ENCODE data around the gene RIOK2.

RIOK2 gene

GRCh38 chr5:97125125-97125683 is 57.8 kb downstream of the RIOK2 start:
- DNase-seq (ENCODE audit: low read depth in 2 of 2) = no peak

- no peak for DNase-seq (ENCODE audit: low read depth in 2 of 2)
Observed at GRCh38 chr5:97124335-97124734, 58.7 kb downstream of the RIOK2 start.

DNA sequence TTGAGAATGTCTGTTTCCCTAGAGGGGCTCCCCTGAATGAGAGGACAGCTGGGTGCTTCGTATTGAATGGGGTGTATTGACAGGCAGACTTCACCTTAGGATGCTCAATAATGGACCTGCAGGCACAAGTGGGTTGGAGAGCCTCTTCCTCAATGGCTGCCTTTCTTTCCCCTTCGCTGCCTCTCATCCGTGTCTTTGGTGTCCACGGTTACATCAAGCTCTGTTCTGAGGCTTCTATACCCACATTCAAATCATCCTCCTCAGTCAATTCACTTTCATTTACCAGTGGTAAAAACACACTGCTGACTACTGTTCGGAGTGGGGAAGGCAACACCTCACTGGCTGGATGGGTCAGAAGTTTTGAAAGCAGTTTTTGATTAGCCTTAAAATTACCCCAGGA is 61.2 kb downstream of the RIOK2 start:
- DNase-seq (ENCODE audit: low read depth in 2 of 2) = no peak

- no peak for DNase-seq (ENCODE audit: low read depth in 2 of 2)
Observed at GRCh38 chr5:97120195-97120594, 62.9 kb downstream of the RIOK2 start.

- no peak for DNase-seq (ENCODE audit: low read depth in 2 of 2)
Observed at GRCh38 chr5:97119007-97119390, 64.0 kb downstream of the RIOK2 start.

DNA sequence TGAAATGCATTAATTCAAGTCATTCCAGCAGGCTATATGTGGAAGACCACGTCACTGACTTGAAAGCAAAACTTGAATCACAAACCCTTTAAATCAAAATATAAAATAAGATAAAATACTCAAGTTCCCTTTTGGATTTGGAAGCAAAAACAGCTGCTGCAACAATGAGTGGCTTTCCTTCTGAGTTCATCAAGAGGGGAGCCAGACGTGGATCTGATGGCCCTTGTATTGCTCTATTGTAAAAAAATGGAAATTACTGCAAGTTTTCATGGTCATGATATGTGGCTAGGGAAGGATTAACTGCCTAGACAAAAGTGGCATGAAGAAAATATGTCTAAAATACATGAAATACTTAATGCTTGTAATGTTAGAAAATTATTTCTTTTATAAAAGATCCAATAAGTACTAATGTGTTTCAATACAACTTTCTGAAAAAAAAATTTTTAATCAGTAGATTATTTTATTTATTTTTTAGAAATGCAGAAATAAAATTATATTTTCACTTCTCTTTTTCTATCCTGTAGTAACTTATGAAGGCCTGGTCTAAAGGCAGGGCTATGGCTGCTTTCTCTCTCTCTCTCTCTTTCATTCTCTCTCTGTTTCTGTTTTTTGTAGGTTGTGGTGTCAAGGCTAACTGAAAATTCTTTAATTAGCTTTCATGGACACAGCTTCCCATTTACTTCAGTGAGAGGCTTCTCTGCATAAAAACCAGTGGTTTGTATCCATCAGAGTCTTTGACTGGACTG is 64.6 kb downstream of the RIOK2 start:
- DNase-seq (ENCODE audit: low read depth in 2 of 2) = no peak

DNA sequence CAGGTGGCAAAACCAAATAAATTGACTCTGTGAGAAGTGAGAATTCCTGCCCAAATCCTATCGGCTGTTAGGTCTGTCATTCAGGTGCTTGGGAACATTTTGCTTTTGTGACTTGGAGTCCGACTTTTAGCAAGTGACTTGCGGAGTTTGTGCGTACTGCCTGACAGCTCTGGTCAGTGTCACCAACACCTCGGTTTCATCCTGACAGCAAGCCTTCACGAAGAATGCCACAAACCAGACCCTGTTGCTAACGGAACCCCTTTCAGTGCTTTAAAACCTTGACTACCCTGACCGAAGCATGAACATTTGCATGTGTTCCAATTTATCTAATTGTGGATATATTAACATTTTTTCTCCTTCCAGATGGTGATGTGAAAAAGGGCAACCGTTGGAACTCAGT is 67.1 kb downstream of the RIOK2 start:
- DNase-seq (ENCODE audit: low read depth in 2 of 2) = no peak

- DNase-seq (ENCODE audit: low read depth in 2 of 2) = no peak
Observed at GRCh38 chr5:97112230-97112629, 70.8 kb downstream of the RIOK2 start.

GRCh38 chr5:97111616-97112015 is 71.4 kb downstream of the RIOK2 start:
- DNase-seq (ENCODE audit: low read depth in 2 of 2) = no peak

DNA sequence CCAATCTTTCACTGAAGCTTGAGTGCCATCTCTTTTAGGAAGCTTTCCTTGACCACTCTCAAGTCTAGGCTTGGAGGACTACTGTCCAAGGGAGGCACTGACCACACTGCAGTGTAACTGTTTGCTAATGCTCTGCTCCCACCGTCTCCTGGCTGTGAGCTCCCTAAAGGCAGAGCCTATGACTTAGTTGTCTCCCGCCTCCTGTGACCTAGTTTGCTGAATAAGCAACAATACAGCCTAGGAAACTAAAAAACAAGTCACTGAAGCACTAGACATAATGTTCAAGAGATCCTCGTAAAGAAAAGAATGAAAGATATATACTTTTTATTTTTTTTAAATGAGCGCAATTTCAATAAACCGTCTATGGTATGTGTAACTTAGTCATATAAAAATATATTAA is 72.0 kb downstream of the RIOK2 start:
- DNase-seq (ENCODE audit: low read depth in 2 of 2) = no peak
